Neutrophil (primary cell): ENCODE data around the gene ADSL.
A peak's percentile ranks its signal among the peaks of the same experiment; 100 is the strongest.

ENCODE experiments used
- H3K27ac ChIP-seq: fragments of 200-600 bp; sonication (generic); 2 replicates; pipeline ENCODE4 v1.5.1; 2016; ENCODE audit warnings: mild to moderate bottlenecking, moderate library complexity
- H3K27me3 ChIP-seq: fragments of 200-600 bp; sonication (generic); 2 replicates; pipeline ENCODE4 v1.6.0; 2016; ENCODE audit warnings: mild to moderate bottlenecking
- H3K36me3 ChIP-seq: fragments of 200-600 bp; sonication (generic); 2 replicates; pipeline ENCODE4 v1.5.1; 2017
- H3K4me1 ChIP-seq, 2 experiments: fragments of 200-600 bp in 1 of 2; sonication (generic) in 1 of 2; 1 replicate in 1 of 2; 2 replicates in 1 of 2; pipeline versions ENCODE4 v1.5.1 to v1.6.1; 2013 to 2016; ENCODE audit warnings: low read depth in 1 of 2, low read length in 1 of 2, mild to moderate bottlenecking in 1 of 2, moderate library complexity in 1 of 2; ENCODE audit not compliant: control insufficient read depth in 1 of 2, insufficient read depth in 1 of 2
- H3K4me3 ChIP-seq, 2 experiments: fragments of 200-600 bp in 1 of 2; sonication (generic) in 1 of 2; 1 replicate in 1 of 2; 2 replicates in 1 of 2; pipeline ENCODE4 v1.5.1; 2013 to 2016; ENCODE audit warnings: low read depth in 1 of 2, low read length in 1 of 2, mild to moderate bottlenecking in 1 of 2, moderate library complexity in 1 of 2
- H3K9me3 ChIP-seq: fragments of 200-600 bp; sonication (generic); 2 replicates; pipeline ENCODE4 v1.5.1; 2016
- TF ChIP-seq, protein P1 (sequence below): fragments of 200-600 bp; sonication (generic); IDR thresholded peaks from 2 replicates; pipeline ENCODE4 v1.5.1; 2016; ENCODE audit warnings: antibody characterized with exemption

ADSL gene

GRCh38 chr22:40412441-40412840, 66.1 kb downstream of the ADSL start:
- TF ChIP-seq, protein P1, sequence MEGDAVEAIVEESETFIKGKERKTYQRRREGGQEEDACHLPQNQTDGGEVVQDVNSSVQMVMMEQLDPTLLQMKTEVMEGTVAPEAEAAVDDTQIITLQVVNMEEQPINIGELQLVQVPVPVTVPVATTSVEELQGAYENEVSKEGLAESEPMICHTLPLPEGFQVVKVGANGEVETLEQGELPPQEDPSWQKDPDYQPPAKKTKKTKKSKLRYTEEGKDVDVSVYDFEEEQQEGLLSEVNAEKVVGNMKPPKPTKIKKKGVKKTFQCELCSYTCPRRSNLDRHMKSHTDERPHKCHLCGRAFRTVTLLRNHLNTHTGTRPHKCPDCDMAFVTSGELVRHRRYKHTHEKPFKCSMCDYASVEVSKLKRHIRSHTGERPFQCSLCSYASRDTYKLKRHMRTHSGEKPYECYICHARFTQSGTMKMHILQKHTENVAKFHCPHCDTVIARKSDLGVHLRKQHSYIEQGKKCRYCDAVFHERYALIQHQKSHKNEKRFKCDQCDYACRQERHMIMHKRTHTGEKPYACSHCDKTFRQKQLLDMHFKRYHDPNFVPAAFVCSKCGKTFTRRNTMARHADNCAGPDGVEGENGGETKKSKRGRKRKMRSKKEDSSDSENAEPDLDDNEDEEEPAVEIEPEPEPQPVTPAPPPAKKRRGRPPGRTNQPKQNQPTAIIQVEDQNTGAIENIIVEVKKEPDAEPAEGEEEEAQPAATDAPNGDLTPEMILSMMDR = no peak
- Histone ChIP-seq H3K27ac (peak overlapping the region; percentile 85), H3K36me3 (peaks cover 99% of the 10 kb centered on the region), H3K4me3 (no peak overlapping the region), H3K4me1 (peaks cover 23 to 29% of the 10 kb centered on the region in 2 experiments), H3K27me3 (no peaks in the 10 kb centered on the region), H3K9me3 (no peaks in the 10 kb centered on the region)

DNA sequence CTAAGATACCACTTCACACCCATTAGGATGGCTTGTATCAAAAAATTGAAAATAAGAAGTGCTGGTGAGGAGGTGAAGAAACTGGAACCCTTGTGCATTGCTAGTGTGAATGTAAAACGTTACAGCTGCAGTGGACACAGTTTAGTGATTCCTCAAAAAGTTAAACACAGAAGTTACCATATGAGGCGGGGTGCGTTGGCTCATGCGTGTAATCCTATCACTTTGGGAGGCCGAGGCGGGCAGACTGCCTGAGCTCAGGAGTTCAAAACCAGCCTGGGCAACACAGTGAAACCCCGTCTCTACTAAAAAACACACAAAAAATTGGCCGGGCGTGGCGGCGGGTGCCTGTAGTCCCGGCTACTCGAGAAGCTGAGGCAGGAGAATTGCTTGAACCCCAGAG, 67.6 kb downstream of the ADSL start:
- H3K9me3 ChIP-seq = no peaks in the 10 kb centered on the region
- peaks cover 23 to 29% of the 10 kb centered on the region in 2 experiments for H3K4me1 ChIP-seq
- H3K36me3 ChIP-seq = peaks cover 99% of the 10 kb centered on the region
- peak overlapping the region; percentile 85 for H3K27ac ChIP-seq
- no peaks in the 10 kb centered on the region for H3K27me3 ChIP-seq
- TF ChIP-seq, protein P1 = no peak
- H3K4me3 ChIP-seq = no peak overlapping the region

DNA sequence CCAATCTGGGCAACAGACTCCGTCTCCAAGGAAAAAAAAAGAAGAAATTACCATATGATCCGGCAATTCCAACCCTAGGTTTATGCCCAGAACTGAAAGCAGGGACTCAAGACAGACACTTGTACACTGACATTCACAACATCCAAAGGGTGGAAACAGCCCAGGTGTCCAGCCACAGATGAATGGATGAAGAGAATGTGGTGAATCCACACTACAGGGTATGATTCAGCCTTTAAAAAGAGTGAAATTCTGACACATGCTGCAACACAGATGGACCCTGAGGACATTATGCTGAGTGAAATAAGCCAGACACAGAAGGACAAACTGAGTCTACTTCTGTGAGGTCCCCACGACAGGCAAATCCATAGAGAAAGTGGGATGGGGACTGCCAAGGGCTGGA, 68.0 kb downstream of the ADSL start:
- no peaks in the 10 kb centered on the region for H3K27me3 ChIP-seq
- no peaks in the 10 kb centered on the region for H3K9me3 ChIP-seq
- H3K27ac ChIP-seq = peak overlapping the region; percentile 85
- TF ChIP-seq, protein P1 = no peak
- no peak overlapping the region for H3K4me3 ChIP-seq
- peaks cover 99% of the 10 kb centered on the region for H3K36me3 ChIP-seq
- peaks cover 23 to 29% of the 10 kb centered on the region in 2 experiments for H3K4me1 ChIP-seq

DNA sequence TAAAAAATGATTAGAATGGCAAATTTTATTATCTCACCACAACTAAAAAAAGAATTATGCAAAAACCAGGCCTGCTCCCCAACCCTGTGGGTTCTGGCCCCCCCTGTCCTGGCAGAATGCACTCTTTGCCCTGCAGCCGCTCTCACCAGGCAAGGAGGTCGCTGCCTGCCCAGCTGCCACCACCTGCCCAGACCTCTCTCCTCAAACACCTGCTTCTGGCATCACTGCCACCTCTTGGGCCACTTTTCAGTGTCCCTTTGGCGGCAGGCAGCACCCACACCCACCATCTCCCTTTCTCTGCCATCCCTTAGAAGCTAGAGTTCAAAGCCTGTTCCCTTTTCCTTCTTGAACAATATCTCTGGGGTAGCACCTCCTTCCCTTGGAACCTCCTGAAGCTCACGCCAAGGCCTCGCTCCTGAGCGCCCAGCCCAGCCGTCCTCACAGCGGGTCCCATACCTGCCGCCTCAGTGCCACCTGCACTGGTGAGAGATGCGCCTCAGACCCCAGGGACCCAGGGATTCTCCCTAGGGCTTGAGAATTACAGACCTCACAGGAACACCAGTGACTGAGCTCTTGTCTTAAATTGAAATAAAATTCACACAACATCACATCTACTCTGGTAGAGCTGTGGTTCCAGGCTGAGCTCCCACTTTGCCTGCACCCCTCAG, 68.7 kb downstream of the ADSL start:
- no peak overlapping the region for H3K4me3 ChIP-seq
- no peaks in the 10 kb centered on the region for H3K27me3 ChIP-seq
- peak overlapping the region; percentile 85 for H3K27ac ChIP-seq
- TF ChIP-seq, protein P1 = no peak
- peaks cover 23 to 29% of the 10 kb centered on the region in 2 experiments for H3K4me1 ChIP-seq
- peaks cover 99% of the 10 kb centered on the region for H3K36me3 ChIP-seq
- no peaks in the 10 kb centered on the region for H3K9me3 ChIP-seq

DNA sequence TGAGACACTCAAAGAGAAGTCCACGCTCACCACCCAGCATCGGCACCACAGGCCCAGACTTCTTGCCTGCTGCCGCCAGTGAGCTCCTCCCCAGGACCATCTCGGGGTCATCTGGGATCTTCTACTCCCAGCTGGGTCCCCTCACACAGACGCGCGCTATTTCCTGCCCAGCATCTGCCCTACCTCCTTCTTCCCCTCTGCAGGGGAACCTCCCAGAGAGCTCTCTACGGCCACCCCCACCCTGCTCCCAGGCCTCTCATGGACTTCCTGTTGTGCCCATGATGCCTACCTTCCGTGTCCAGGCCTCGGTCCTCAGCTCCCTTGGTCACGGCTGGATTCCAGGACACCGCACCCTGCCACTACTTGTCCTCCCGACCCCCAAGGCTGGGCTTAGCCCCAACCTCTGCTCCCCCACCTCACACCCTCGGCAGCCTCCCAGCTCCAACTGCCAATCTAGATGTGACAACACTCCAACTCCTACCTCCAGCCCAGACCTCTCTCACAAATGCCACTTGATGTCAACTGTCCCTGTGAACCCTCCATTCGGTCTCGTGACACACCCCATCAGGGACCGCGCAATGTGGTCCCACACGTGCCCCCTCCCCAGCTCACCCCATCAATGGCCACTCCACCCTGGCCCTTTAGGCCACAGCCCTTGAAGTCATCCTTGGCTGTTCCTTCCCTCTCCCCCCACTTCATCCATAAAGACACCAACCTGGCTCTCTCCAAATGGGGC, 69.4 kb downstream of the ADSL start:
- Histone ChIP-seq H3K36me3 (peaks cover 99% of the 10 kb centered on the region), H3K4me3 (no peak overlapping the region), H3K9me3 (no peaks in the 10 kb centered on the region), H3K27ac (peak overlapping the region; percentile 85), H3K4me1 (peaks cover 23 to 29% of the 10 kb centered on the region in 2 experiments), H3K27me3 (no peaks in the 10 kb centered on the region)
- TF ChIP-seq, protein P1 = no peak
